Sigmoid colon (tissue), 7 donors: ENCODE data around the gene TERB1. TPM values are rescaled to one million over a fixed set of nuclear protein-coding genes. Genes with fewer than 3 reads are reported as not detected.

Source experiments
- DNase-seq: peaks from one replicate; pipeline ENCODE4 v3.0.0-alpha.2; 2019
- H3K27ac ChIP-seq, 4 donors: fragments of 200-600 bp; sonication (generic); one replicate each; pipeline ENCODE4 v1.5.1; 2016 to 2019; ENCODE audit warnings: mild to moderate bottlenecking in 1 of 4
- H3K27me3 ChIP-seq, 3 donors: fragments of 200-600 bp; sonication (generic); one replicate each; pipeline ENCODE4 v1.5.1; 2019; ENCODE audit warnings: mild to moderate bottlenecking in 1 of 3
- H3K36me3 ChIP-seq, 4 donors: fragments of 200-600 bp; sonication (generic); one replicate each; pipeline ENCODE4 v1.5.1; 2016 to 2019
- H3K4me1 ChIP-seq, 4 donors: fragments of 200-600 bp; sonication (generic); one replicate each; pipeline ENCODE4 v1.5.1; 2017 to 2019
- H3K4me3 ChIP-seq, 4 donors: fragments of 200-600 bp; sonication (generic); one replicate each; pipeline ENCODE4 v1.5.1; 2017 to 2019; ENCODE audit warnings: mild to moderate bottlenecking in 2 of 4, moderate library complexity in 1 of 4
- H3K9me3 ChIP-seq, 4 donors: fragments of 200-600 bp in 3 of 4; sonication (generic) in 3 of 4; one replicate each; pipeline versions ENCODE4 v1.5.1 to v1.6.1; 2013 to 2019
- EP300 ChIP-seq, 4 donors: sonication (generic); formaldehyde crosslinking; IDR thresholded peaks; one replicate each; pipeline ENCODE4 v1.6.1; 2017; ENCODE audit warnings: antibody characterized with exemption in 4 of 4
- POLR2A ChIP-seq, 2 donors: fragments of 450-650 bp; IDR thresholded peaks; one replicate each; pipeline ENCODE4 v1.6.1; 2016; ENCODE audit warnings: antibody characterized with exemption in 2 of 2, mild to moderate bottlenecking in 2 of 2, moderate library complexity in 2 of 2
- POLR2AphosphoS5 ChIP-seq, 4 donors: sonication (generic); formaldehyde crosslinking; IDR thresholded peaks; one replicate each; pipeline ENCODE4 v1.6.1; 2017; ENCODE audit warnings: antibody characterized with exemption in 4 of 4
- WGBS, 2 donors: extraction: QIAGEN DNeasy Blood & Tissue Kit; methylation state at CpG; one replicate each; pipeline ENCODE4 v1.1.7; 2013; 5-methylcytosine and 5-hydroxymethylcytosine counted together
- intact Hi-C: fragments of 100-400 bp; cut with DNase I; formaldehyde crosslinking; loops from one replicate; pipeline ENCODE4 v1.15.1; 2023
- polyA plus RNA-seq, 3 donors: library from polyadenylated mRNA; stranded (reverse); fragments of 200-250 nt; gene quantifications; one replicate each; pipeline ENCODE4 v1.2.3, GENCODE V29; 2013
- total RNA-seq, 4 donors: library from RNA; depleted of rRNA; stranded (reverse); fragments of >200 nt; gene quantifications; one replicate each; pipeline ENCODE4 v1.1.0, GENCODE V29; 2016
- TF ChIP-seq, protein P1 (sequence below), 4 experiments: fragments of 450-650 bp in 3 of 4; fragments of 200-600 bp in 1 of 4; IDR thresholded peaks; one replicate each; pipeline ENCODE4 v1.5.1; 2016 to 2019; ENCODE audit warnings: antibody characterized with exemption in 4 of 4, mild to moderate bottlenecking in 3 of 4, moderate library complexity in 2 of 4
- donor health status: healthy with polysubstance abuse.
- donor health status: Bipolar disorder and iron deficiency.
- donor health status: healthy.

TERB1 gene
- total and polyA plus RNA-seq, 7 donors, result under 0.01 to 0.03 TPM; not detected in 5

DNA sequence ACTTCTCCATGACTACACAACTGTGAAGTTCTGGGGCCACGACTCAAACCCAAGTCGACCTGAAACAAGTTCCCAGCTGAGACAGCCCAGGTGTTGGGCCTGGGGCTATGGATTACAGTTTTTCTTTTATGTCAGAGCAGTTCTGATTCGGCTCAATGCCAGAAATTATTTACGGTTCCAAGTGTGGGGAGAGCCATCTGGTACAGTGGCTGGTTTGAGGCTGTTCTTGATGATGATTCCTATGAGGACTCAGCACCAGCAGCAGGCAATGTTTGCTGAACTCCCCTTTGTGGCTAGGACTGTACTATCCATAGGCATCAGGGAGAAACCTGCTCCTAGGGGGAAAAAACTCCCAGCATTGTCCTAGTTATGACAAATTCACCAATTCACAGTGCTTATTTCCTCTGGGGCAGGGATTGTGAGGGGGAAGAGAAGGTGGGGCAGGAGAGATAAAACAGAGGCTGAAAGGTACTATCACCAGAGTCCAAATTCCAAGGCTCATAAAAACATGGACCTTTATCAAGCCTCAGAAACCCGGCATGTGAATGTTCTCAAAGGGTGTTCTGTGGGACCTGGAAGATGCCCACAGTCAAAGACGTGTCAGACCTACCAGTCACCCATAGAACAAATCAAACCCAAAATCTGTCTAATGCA lies 86.6 kb downstream of the TERB1 start:
- peaks cover 0 to 3% (median 0%) of the 10 kb centered on the region in 4 donors for H3K4me1 ChIP-seq
- H3K27ac ChIP-seq, result no peak overlapping the region
- H3K9me3 ChIP-seq, result no peaks in the 10 kb centered on the region
- no peak for TF ChIP-seq POLR2A (IDR thresholded peaks at IDR 0.05)
- TF ChIP-seq POLR2AphosphoS5 (IDR thresholded peaks at IDR 0.05), result no peak
- TF ChIP-seq, protein P1, sequence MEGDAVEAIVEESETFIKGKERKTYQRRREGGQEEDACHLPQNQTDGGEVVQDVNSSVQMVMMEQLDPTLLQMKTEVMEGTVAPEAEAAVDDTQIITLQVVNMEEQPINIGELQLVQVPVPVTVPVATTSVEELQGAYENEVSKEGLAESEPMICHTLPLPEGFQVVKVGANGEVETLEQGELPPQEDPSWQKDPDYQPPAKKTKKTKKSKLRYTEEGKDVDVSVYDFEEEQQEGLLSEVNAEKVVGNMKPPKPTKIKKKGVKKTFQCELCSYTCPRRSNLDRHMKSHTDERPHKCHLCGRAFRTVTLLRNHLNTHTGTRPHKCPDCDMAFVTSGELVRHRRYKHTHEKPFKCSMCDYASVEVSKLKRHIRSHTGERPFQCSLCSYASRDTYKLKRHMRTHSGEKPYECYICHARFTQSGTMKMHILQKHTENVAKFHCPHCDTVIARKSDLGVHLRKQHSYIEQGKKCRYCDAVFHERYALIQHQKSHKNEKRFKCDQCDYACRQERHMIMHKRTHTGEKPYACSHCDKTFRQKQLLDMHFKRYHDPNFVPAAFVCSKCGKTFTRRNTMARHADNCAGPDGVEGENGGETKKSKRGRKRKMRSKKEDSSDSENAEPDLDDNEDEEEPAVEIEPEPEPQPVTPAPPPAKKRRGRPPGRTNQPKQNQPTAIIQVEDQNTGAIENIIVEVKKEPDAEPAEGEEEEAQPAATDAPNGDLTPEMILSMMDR (IDR thresholded peaks at IDR 0.05), result no peak
- no peak for TF ChIP-seq EP300 (IDR thresholded peaks at IDR 0.05)
- H3K36me3 ChIP-seq, result peaks cover 0 to 19% (median 4%) of the 10 kb centered on the region in 4 donors
- 12 to 55% methylated on average over 6 of the region's 6 CpGs for WGBS, 2 donors
- peak; percentile 26 for DNase-seq
- intact Hi-C loops, result no loop called here
- no peak overlapping the region for H3K4me3 ChIP-seq
- H3K27me3 ChIP-seq, result no peaks in the 10 kb centered on the region

DNA sequence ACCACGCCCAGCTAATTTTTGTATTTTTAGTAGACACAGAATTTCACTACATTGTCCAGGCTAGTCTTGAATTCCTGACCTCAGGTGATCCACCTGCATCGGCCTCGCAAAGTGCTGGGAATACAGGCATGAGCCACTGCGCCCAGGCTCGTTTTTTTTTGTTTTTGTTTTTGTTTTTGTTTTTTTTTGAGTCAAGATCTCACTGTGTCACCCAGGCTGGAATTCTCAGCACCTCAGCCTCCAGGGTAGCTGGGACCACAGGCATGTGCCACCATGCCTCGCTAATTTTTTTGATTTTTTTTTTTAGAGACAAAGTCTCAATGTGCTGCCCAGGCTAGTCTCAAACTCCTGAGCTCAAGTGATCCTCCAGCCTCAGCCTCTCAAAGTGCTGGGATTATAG lies 87.3 kb downstream of the TERB1 start:
- Histone ChIP-seq H3K36me3 (peaks cover 0 to 14% (median 4%) of the 10 kb centered on the region in 4 donors), H3K4me3 (no peak overlapping the region), H3K27me3 (no peaks in the 10 kb centered on the region), H3K27ac (no peak overlapping the region), H3K9me3 (no peaks in the 10 kb centered on the region), H3K4me1 (peaks cover 0 to 3% (median 0%) of the 10 kb centered on the region in 4 donors)
- WGBS, 2 donors, result 45 to 84% methylated on average over 6 of the region's 6 CpGs
- intact Hi-C loops, result no loop called here
- peak; percentile 41 for DNase-seq
- no peak for TF ChIP-seq EP300 (IDR thresholded peaks at IDR 0.05)
- TF ChIP-seq POLR2AphosphoS5 (IDR thresholded peaks at IDR 0.05), result no peak
- no peak for TF ChIP-seq POLR2A (IDR thresholded peaks at IDR 0.05)
- TF ChIP-seq, protein P1 (IDR thresholded peaks at IDR 0.05), result no peak

DNA sequence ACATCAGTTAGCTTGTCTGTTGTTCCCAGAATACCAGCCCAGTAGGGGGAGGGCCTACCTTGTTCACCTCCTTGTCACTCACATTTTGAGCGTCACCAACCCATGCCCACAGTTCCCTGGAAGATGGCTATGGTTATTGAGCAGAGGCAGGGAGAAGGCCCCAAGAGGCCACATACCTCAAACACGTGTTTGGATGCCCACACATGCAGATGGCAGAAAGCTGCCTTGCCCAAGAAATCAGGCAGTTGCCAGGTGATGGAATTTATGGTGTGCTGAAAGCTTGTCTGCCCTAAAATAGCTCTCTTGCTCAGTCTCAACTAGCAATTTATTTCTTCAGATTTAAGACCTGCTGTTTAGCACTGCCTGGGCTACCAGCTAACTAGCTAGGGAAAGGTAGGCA lies 88.3 kb downstream of the TERB1 start:
- intact Hi-C loops, result no loop called here
- Histone ChIP-seq H3K27ac (no peak overlapping the region), H3K36me3 (peaks cover 0 to 4% (median 0%) of the 10 kb centered on the region in 4 donors), H3K4me3 (no peak overlapping the region), H3K4me1 (peaks cover 0 to 3% (median 0%) of the 10 kb centered on the region in 4 donors), H3K9me3 (no peaks in the 10 kb centered on the region), H3K27me3 (no peaks in the 10 kb centered on the region)
- WGBS, 2 donors, result 51 to 52% methylated on average over 2 of the region's 2 CpGs
- TF ChIP-seq POLR2AphosphoS5 (IDR thresholded peaks at IDR 0.05) (peak in 1 of 4 donors; percentile 13), POLR2A (IDR thresholded peaks at IDR 0.05) (no peak)
- peak; percentile 54 for DNase-seq

DNA sequence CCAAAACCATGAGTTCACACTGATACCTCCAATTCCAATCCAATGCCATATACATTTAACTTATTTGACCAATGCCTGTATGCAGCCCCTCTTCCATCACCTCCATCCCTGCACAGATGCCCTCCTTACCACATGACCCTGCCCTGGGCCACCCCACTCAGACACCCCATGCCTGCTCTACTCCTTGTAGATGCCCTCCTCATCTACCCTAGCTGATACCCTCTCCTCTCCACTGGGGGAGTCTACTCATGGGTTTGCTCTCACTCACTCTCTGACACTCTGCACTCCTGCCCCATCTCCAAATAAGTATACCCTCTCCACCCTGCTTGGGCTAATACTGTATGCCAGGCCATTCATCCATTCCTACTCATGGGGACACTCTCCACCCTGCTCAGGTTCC lies 88.9 kb downstream of the TERB1 start:
- H3K9me3 ChIP-seq, result no peaks in the 10 kb centered on the region
- H3K27me3 ChIP-seq, result no peaks in the 10 kb centered on the region
- intact Hi-C loops, result no loop called here
- no peak overlapping the region for H3K27ac ChIP-seq
- DNase-seq, result peak; percentile 30
- no peaks in the 10 kb centered on the region for H3K36me3 ChIP-seq
- no peak overlapping the region for H3K4me3 ChIP-seq
- TF ChIP-seq POLR2A (IDR thresholded peaks at IDR 0.05) (no peak), POLR2AphosphoS5 (IDR thresholded peaks at IDR 0.05) (no peak), EP300 (IDR thresholded peaks at IDR 0.05) (no peak)
- TF ChIP-seq, protein P1 (IDR thresholded peaks at IDR 0.05), result no peak
- peaks cover 0 to 3% (median 0%) of the 10 kb centered on the region in 4 donors for H3K4me1 ChIP-seq

DNA sequence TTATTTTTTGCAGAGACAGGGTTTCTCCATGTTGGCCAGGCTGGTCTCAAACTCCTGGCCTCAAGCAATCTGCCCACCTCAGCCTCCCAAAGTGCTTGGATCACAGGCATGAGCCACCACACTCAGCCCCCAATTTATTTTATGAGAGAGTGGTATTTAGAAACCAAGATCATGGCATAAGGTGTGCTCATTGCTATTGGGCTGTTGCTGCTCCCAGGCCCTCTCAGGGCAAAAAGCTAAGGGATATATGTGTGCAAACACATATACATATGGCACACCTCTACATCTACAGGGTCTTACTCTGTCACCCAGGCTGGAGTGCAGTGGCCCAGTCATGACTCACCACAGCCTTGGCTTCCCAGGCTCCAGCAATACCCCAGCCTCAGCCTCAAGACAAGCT lies 89.8 kb downstream of the TERB1 start:
- H3K4me1 ChIP-seq, result peaks cover 0 to 5% (median 2%) of the 10 kb centered on the region in 4 donors
- TF ChIP-seq POLR2AphosphoS5 (IDR thresholded peaks at IDR 0.05) (no peak), EP300 (IDR thresholded peaks at IDR 0.05) (no peak), POLR2A (IDR thresholded peaks at IDR 0.05) (no peak)
- TF ChIP-seq, protein P1 (IDR thresholded peaks at IDR 0.05), result no peak
- intact Hi-C loops, result no loop called here
- H3K9me3 ChIP-seq, result no peaks in the 10 kb centered on the region
- H3K27me3 ChIP-seq, result no peaks in the 10 kb centered on the region
- no peak overlapping the region for H3K4me3 ChIP-seq
- H3K36me3 ChIP-seq, result no peaks in the 10 kb centered on the region
- H3K27ac ChIP-seq, result no peak overlapping the region
- DNase-seq, result peak; percentile 39
